ENCODE results near the gene IL10RB. TPM values are rescaled to one million over a fixed set of nuclear protein-coding genes. Genes with fewer than 3 reads are reported as not detected.

IL10RB gene
- total RNA-seq, 3 donors from 2014 or later: 31.0 to 39.5 (median 31.8) TPM

GRCh38 chr21:33327792-33328433 lies 61.7 kb downstream of the IL10RB start:
- no peak overlapping the region for H3K4me3 ChIP-seq
- H3K27ac ChIP-seq: no peak overlapping the region
- no peaks in the 10 kb centered on the region for H3K27me3 ChIP-seq
- peaks cover 8 to 19% of the 10 kb centered on the region in 2 donors for H3K4me1 ChIP-seq
- no peak for DNase-seq (ENCODE audit: low spot score in 2 of 2)
- peaks cover 0 to 5% of the 10 kb centered on the region in 2 donors for H3K9me3 ChIP-seq
- TF ChIP-seq POLR2AphosphoS5 (IDR thresholded peaks at IDR 0.05) (no peak), POLR2A (IDR thresholded peaks at IDR 0.05) (no peak), CTCF (IDR thresholded peaks at IDR 0.05) (no peak)
- no peaks in the 10 kb centered on the region for H3K36me3 ChIP-seq
- intact Hi-C loops (cut with DNase I; ENCODE audit: low total_unique reads): no loop called here

GRCh38 chr21:33330726-33331125 lies 64.6 kb downstream of the IL10RB start:
- no peak for TF ChIP-seq CTCF (IDR thresholded peaks at IDR 0.05)
- TF ChIP-seq POLR2A (IDR thresholded peaks at IDR 0.05): no peak
- TF ChIP-seq POLR2AphosphoS5 (IDR thresholded peaks at IDR 0.05): no peak

DNA sequence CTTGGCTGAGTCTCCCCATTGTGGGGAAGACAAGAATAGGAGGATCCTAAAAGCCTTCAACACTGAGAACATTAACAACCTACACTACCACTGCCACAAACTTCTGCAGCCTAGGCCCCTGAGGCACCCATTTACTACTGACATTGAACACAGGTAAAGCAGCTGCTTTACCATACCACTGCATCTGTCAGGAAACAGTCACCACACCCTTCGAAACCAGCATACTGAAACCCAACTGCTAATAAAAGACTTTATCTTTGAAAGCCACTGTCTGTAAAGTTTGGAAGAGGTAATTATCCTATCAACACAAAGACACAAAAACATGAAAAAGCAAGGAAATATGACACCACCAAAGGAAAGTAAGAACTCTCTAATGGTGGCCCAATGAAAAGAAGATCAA lies 66.0 kb downstream of the IL10RB start:
- Histone ChIP-seq H3K4me3 (no peak overlapping the region), H3K36me3 (no peaks in the 10 kb centered on the region), H3K4me1 (peaks cover 0 to 7% of the 10 kb centered on the region in 2 donors), H3K27me3 (no peaks in the 10 kb centered on the region), H3K27ac (no peak overlapping the region), H3K9me3 (peaks cover 0 to 9% of the 10 kb centered on the region in 2 donors)
- intact Hi-C loops (cut with DNase I; ENCODE audit: low total_unique reads): no loop called here
- no peak for DNase-seq (ENCODE audit: low spot score in 2 of 2)
- no peak for TF ChIP-seq CTCF (IDR thresholded peaks at IDR 0.05)
- no peak for TF ChIP-seq POLR2AphosphoS5 (IDR thresholded peaks at IDR 0.05)
- TF ChIP-seq POLR2A (IDR thresholded peaks at IDR 0.05): no peak

More at GRCh38 chr21:33330726-33331125, 64.6 kb downstream of the IL10RB start:
- H3K36me3 ChIP-seq: no peaks in the 10 kb centered on the region
- H3K4me1 ChIP-seq: peaks cover 8 to 16% of the 10 kb centered on the region in 2 donors
- no peak for DNase-seq (ENCODE audit: low spot score in 2 of 2)
- no peaks in the 10 kb centered on the region for H3K27me3 ChIP-seq
- H3K27ac ChIP-seq: no peak overlapping the region
- intact Hi-C loops (cut with DNase I; ENCODE audit: low total_unique reads): no loop called here
- H3K4me3 ChIP-seq: no peak overlapping the region
- peaks cover 0 to 9% of the 10 kb centered on the region in 2 donors for H3K9me3 ChIP-seq

DNA sequence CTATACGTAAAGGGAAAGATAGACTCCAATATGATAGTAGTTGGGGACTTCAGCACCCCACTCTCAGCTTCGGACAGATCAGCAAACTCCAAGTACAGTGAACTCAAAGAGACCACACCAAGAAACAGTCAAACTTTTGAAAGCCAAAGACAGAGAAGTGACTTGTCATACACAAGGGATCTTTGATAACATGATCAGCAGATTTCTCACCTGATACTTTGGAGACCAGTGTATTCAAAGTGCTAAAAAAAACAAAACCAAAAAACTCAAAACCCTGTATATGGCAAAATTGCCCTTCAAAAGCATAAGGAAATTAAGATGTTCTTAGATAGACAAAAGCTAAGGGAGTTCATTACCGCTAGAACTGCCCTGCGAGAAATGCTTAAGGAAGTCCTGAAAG lies 68.0 kb downstream of the IL10RB start:
- Histone ChIP-seq H3K4me3 (no peak overlapping the region), H3K9me3 (peaks cover 0 to 9% of the 10 kb centered on the region in 2 donors), H3K4me1 (no peaks in the 10 kb centered on the region), H3K36me3 (no peaks in the 10 kb centered on the region), H3K27ac (no peak overlapping the region), H3K27me3 (no peaks in the 10 kb centered on the region)
- no peak for TF ChIP-seq POLR2A (IDR thresholded peaks at IDR 0.05)
- no peak for TF ChIP-seq POLR2AphosphoS5 (IDR thresholded peaks at IDR 0.05)
- TF ChIP-seq CTCF (IDR thresholded peaks at IDR 0.05): no peak
- no peak for DNase-seq (ENCODE audit: low spot score in 2 of 2)
- intact Hi-C loops (cut with DNase I; ENCODE audit: low total_unique reads): no loop called here

DNA sequence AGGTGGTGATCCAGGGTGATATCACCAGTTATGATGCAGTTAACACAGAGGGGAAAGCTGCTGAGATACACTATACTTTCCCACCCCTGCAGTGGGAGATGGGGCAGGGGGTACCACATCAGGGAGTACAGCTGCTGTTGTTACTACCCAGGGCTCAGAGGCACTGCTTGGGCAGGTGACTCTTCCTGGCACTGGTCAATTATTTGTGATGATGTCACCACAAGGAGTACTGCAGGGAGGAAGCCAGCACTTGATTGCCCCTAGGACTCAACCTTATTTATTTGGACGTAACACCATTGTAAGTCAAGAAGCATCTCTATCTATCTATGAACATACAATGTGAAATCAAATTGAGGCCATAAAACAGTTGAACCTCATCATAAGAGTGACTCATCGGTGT lies 68.7 kb downstream of the IL10RB start:
- H3K4me3 ChIP-seq: no peak overlapping the region
- no peaks in the 10 kb centered on the region for H3K27me3 ChIP-seq
- H3K27ac ChIP-seq: no peak overlapping the region
- H3K36me3 ChIP-seq: no peaks in the 10 kb centered on the region
- no peak for DNase-seq (ENCODE audit: low spot score in 2 of 2)
- H3K4me1 ChIP-seq: no peaks in the 10 kb centered on the region
- intact Hi-C loops (cut with DNase I; ENCODE audit: low total_unique reads): no loop called here
- TF ChIP-seq POLR2AphosphoS5 (IDR thresholded peaks at IDR 0.05) (no peak), POLR2A (IDR thresholded peaks at IDR 0.05) (no peak), CTCF (IDR thresholded peaks at IDR 0.05) (no peak)
- H3K9me3 ChIP-seq: peaks cover 0 to 9% of the 10 kb centered on the region in 2 donors

Data from breast epithelium (tissue), 4 donors.